ENCODE results near the gene M1AP.

Gene M1AP

DNA sequence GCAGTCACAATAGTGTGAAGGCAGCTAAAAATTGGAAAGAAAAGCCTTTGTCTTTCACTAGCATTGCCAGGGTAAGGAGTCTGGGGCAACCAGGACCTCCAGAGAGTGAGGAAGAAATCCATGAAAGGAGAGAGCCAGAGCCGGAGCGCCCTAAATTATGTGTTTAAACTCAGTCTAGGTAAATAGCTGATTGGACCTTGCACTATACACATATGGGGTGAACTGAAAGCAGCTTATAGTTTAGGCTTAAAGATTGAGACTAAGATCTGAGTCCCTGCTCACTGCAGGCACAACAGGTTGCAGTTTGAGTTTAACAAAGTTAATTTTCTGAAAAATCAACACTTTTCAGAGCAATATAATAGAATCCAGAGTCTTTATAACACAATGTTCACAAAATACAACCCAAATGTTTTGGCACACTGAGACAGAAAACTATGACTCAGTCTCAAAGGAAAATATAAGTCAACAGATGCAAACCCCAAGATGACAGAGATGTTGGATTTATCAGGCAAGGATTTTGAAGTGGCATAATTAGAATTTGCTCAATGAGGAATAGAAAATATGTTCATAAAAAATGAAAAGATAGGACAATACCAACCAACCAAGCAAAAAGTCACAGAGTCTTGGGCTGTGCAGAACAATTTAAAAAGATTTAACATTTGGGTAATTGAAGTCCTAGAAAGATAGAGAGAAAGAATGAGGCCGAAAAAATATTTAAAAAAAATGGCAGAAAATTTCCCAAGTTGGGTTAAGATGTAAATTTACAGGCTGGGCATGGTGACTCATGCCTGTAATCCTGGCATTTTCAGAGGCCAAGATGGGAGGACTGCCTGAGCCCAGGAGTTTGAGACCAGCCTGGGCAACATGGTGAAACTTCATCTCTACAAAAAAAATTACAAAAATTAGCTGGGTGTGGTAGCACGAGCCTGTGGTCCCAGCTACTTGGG, 54.0 kb downstream of the M1AP start:
- Histone ChIP-seq H3K4me2 (no peak overlapping the region), H3K4me1 (peaks cover 0 to 5% (median 0%) of the 10 kb centered on the region in 10 experiments; a peak in 3 of 20 replicates), H3K36me3 (no peaks in the 10 kb centered on the region), H3K27me3 (no peaks in the 10 kb centered on the region), H3K9ac (no peak overlapping the region), H4K20me1 (no peaks in the 10 kb centered on the region), H3K4me3 (no peak overlapping the region), H3K9me3 (replicated peaks in 1 of 11) (no peaks in the 10 kb centered on the region), H3K27ac (no peak overlapping the region)
- TF ChIP-seq Cebpa-rat (IDR thresholded peaks at IDR 0.05): no peak

DNA sequence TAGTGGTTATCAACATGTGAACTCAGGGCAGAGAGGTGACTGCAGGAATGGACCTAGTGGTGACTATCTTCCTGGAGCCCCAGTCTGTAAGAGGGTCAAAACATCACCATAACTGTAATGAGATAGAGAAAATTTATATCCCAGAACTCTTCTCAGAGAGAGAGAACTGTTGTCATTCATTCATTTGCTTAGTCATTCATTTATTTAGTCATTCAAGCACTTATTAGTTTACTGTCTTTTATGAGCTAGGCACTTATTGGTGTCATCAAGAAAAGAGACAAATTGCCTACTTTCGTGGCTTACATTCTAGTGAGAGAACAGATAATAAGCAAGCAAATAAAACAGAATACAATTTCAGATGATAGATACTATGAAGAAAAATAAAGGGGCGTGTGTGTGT, 59.5 kb downstream of the M1AP start:
- Histone ChIP-seq H3K4me3 (no peak overlapping the region), H3K27me3 (no peaks in the 10 kb centered on the region), H4K20me1 (no peaks in the 10 kb centered on the region), H3K9me3 (replicated peaks in 1 of 11) (no peaks in the 10 kb centered on the region), H3K9ac (peak overlapping the region in 1 of 11 experiments; percentile 43; a peak in 1 of 22 replicates), H3K36me3 (no peaks in the 10 kb centered on the region), H3K4me2 (no peak overlapping the region), H3K27ac (no peak overlapping the region), H3K4me1 (peaks cover 26 to 44% (median 34%) of the 10 kb centered on the region in 10 experiments)
- TF ChIP-seq Cebpa-rat (IDR thresholded peaks at IDR 0.05): no peak

DNA sequence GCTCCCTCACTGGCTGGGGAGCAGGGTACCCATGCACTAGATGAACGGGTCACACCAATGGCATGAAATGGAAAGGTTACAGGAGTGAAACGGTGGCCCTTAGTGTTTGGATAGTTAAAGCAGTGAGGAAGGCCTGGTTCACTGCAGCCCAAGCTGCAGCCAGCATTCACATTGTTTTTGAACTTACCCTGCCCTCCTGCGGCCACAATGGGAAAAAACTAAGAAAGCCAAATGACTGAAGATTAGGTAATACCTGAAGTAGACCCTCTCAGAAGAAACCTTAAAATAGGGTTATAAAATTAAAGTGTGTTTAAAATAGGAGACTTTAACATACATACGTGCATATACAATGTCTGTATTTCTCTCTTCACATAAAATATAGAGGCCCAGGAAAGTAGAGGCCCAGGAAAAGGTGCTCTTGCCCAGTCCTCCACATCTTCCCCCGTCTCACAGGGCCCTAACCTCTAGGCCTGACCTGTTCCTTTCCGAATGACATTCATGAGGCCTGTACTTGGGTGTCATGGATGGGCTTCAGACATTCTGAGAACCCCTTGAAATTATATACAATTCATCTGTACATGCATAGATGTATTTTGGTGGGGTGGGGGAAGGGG, 60.4 kb downstream of the M1AP start:
- H3K27ac ChIP-seq: no peak overlapping the region
- H3K4me2 ChIP-seq: peak overlapping the region in 2 of 11 experiments; percentile 19 to 41; a peak in 3 of 22 replicates
- TF ChIP-seq Cebpa-rat (IDR thresholded peaks at IDR 0.05): no peak; a peak in 1 of 22 replicates
- no peaks in the 10 kb centered on the region for H4K20me1 ChIP-seq
- H3K4me3 ChIP-seq: no peak overlapping the region
- no peaks in the 10 kb centered on the region for H3K27me3 ChIP-seq
- H3K36me3 ChIP-seq: no peaks in the 10 kb centered on the region
- peaks cover 26 to 51% (median 41%) of the 10 kb centered on the region in 10 experiments for H3K4me1 ChIP-seq
- no peaks in the 10 kb centered on the region for H3K9me3 ChIP-seq (replicated peaks in 1 of 11)
- no peak overlapping the region for H3K9ac ChIP-seq

DNA sequence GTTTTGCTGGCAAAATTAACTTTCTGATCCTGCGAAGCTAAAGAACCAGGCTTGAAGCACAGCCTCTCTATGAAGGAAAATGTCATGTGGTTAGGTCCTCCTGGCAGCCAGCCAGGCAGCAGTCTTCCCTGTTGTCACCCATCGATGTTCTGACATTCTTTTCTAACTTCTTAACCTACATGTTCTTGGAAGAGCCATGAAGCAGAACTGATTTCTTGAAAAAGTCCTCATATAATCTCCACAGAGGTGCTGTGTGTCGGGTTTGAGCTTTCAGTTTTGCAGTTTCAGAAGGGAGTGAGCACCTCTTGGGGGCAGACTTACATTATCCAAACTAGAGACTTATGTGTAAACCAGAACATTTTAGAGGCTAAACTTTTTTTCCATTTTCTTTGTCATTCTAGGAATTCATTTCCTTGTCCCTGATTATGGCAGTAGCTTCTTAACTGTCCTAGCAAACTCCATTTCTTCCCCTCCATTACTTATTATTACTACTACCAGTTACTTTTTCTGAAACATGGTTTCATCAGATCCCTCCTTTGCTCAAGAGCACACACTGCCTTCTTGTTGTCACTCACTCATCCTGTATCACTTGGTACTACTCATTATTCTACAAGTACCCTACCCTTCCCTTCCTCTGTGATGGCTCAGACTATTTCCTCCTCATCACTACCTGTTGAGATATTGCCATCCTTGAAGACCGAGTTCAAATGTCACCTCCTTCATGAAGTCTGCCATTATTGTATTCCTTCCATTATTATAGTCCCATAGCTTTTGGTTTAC, 62.5 kb downstream of the M1AP start:
- no peaks in the 10 kb centered on the region for H3K9me3 ChIP-seq (replicated peaks in 1 of 11)

DNA sequence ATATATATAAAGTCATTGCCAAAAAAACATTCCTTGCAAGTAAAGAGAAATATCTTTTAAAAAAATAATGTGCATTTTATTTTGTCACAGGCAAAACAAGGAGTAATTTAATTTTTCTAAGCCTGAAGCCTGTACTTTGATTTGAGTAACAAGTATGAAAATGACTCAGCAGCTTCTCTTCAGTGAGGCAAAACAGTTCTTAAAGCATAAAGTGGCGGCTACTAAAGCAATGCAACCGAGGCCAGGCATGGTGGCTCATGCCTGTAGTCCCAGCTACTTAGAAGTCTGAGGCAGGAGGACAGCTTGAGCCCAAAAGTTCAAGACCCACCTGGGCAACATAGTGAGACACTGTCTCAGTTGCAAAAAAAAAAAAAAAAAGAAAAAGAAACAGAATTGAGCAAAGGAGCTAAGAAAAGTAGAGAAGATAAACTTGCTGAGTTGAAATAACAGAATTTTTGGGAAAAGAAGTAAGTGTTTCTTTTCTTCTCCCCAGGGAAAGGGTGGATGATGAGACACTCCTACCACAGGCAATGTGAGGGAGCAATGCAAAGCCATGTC, 64.0 kb downstream of the M1AP start:
- Histone ChIP-seq H3K27me3 (no peaks in the 10 kb centered on the region), H3K4me2 (peak overlapping the region in 8 of 11 experiments; percentile 40 to 88 (median 64); a peak in 12 of 22 replicates), H4K20me1 (no peaks in the 10 kb centered on the region), H3K9me3 (replicated peaks in 1 of 11) (no peaks in the 10 kb centered on the region), H3K9ac (no peak overlapping the region), H3K4me1 (peaks cover 26 to 62% (median 40%) of the 10 kb centered on the region in 10 experiments), H3K4me3 (no peak overlapping the region), H3K36me3 (no peaks in the 10 kb centered on the region), H3K27ac (no peak overlapping the region)
- TF ChIP-seq Cebpa-rat (IDR thresholded peaks at IDR 0.05): no peak

More for the DNA sequence above, 62.5 kb downstream of the M1AP start:
- H3K4me2 ChIP-seq: peak overlapping the region; percentile 55 to 88 (median 72)
- no peak for TF ChIP-seq Cebpa-rat (IDR thresholded peaks at IDR 0.05)
- H3K36me3 ChIP-seq: no peaks in the 10 kb centered on the region
- H3K27ac ChIP-seq: peak overlapping the region; percentile 1 to 67 (median 30); a peak in 19 of 22 replicates
- no peaks in the 10 kb centered on the region for H3K27me3 ChIP-seq
- H4K20me1 ChIP-seq: no peaks in the 10 kb centered on the region
- H3K9ac ChIP-seq: peak overlapping the region in 8 of 11 experiments; percentile 5 to 53 (median 34); a peak in 11 of 22 replicates
- H3K4me1 ChIP-seq: peaks cover 26 to 58% (median 41%) of the 10 kb centered on the region in 10 experiments
- peak overlapping the region in 1 of 10 experiments; percentile 38; a peak in 2 of 20 replicates for H3K4me3 ChIP-seq

DNA sequence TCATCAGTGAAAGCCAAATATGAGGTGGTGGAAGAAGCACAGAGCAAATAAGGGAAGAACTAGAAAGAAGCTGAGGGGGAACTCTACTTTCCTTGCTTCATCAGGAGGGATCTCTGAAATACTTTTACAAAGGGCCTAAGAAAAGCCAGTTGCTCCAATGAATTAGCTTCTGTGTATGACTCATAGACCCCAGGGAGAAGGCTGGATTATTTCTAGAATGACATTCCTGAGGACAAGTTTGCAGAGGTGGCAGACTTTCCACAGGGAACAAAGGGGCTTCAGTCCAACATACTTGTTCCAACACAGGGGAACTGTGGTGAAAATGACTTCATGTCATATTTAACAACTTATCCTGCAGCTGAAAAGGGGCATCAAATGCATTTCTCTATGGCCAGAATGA, 64.6 kb downstream of the M1AP start:
- peaks cover 26 to 69% (median 42%) of the 10 kb centered on the region in 10 experiments for H3K4me1 ChIP-seq
- no peak overlapping the region for H3K27ac ChIP-seq
- H3K36me3 ChIP-seq: no peaks in the 10 kb centered on the region
- no peaks in the 10 kb centered on the region for H4K20me1 ChIP-seq
- no peaks in the 10 kb centered on the region for H3K27me3 ChIP-seq
- no peak for TF ChIP-seq Cebpa-rat (IDR thresholded peaks at IDR 0.05)
- H3K4me2 ChIP-seq: peak overlapping the region in 8 of 11 experiments; percentile 27 to 88 (median 58); a peak in 14 of 22 replicates
- no peak overlapping the region for H3K9ac ChIP-seq
- no peak overlapping the region for H3K4me3 ChIP-seq
- H3K9me3 ChIP-seq (replicated peaks in 1 of 11): no peaks in the 10 kb centered on the region

DNA sequence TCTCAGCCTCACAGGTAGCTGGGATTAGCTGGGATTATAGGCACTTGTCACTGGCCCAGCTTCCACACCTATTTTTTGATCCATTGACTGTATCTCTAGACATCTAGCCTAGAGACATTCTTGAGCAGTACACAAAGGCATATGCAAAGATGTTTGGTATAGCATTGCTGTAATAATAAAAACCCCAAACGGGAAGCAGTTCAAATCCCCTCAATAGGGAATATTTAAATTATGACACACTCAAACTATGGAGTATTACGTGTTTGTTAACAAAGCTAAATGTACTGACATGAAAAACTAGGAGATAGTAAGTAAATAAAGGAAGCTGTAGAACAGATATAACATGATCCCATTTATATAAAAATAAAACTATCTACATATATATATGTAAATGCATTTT, 65.9 kb downstream of the M1AP start:
- no peak overlapping the region for H3K27ac ChIP-seq
- no peak for TF ChIP-seq Cebpa-rat (IDR thresholded peaks at IDR 0.05)
- peaks cover 34 to 78% (median 51%) of the 10 kb centered on the region in 10 experiments for H3K4me1 ChIP-seq
- H3K27me3 ChIP-seq: no peaks in the 10 kb centered on the region
- H3K4me3 ChIP-seq: no peak overlapping the region
- no peak overlapping the region for H3K9ac ChIP-seq
- no peaks in the 10 kb centered on the region for H4K20me1 ChIP-seq
- H3K9me3 ChIP-seq (replicated peaks in 1 of 11): no peaks in the 10 kb centered on the region
- peak overlapping the region in 1 of 11 experiments; percentile 55; a peak in 1 of 22 replicates for H3K4me2 ChIP-seq
- H3K36me3 ChIP-seq: no peaks in the 10 kb centered on the region

DNA sequence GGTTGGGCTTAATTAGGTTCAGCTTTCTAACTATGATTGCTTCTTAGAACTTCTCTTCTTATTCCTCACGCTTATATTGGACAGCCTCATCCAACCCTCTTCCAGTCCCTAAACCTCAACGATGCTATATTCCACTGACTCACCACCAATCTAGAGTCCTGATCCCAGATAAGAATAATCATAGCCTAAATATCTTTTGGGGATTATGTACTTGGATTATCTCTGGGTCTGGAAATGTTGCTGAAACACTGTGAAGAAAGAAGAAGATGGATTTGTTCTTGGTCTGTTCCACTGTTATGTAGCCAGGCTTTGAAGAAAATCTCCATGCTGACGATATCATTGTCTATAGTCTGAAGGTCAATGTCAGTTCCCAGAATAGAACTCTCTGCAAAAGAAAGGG, 66.7 kb downstream of the M1AP start:
- Histone ChIP-seq H3K27me3 (no peaks in the 10 kb centered on the region), H3K4me1 (peaks cover 38 to 78% (median 55%) of the 10 kb centered on the region in 10 experiments)

More for the DNA sequence above, 66.7 kb downstream of the M1AP start:
- H4K20me1 ChIP-seq: no peaks in the 10 kb centered on the region
- no peak overlapping the region for H3K4me3 ChIP-seq
- H3K27ac ChIP-seq: no peak overlapping the region
- TF ChIP-seq Cebpa-rat (IDR thresholded peaks at IDR 0.05): no peak
- H3K9me3 ChIP-seq (replicated peaks in 1 of 11): no peaks in the 10 kb centered on the region
- no peaks in the 10 kb centered on the region for H3K36me3 ChIP-seq
- H3K9ac ChIP-seq: no peak overlapping the region
- H3K4me2 ChIP-seq: no peak overlapping the region
